SK-N-SH (cell line): ENCODE results near the gene BACE2. TPM values are rescaled to one million over a fixed set of nuclear protein-coding genes. Genes with fewer than 3 reads are reported as not detected.

ENCODE experiments used
- CTCF ChIA-PET: fragments of 300-600, 350-600 bp; formaldehyde crosslinking; extraction: SDS; loops from one replicate; lab custom pipeline; 2021; lab: Yijun Ruan, JAX
- POLR2A ChIA-PET: fragments of 350-600 bp; sonication (Branson Sonifier 250); formaldehyde crosslinking; extraction: SDS; loops from one replicate; lab custom pipeline; 2020; ENCODE audit warnings: antibody characterized with exemption, inconsistent platforms; lab: Yijun Ruan, JAX
- DNase-seq: peaks from one replicate; pipeline ENCODE4 v3.0.0; 2012
- H2AFZ ChIP-seq: fragments of 200-600 bp; sonication (generic); 2 replicates; pipeline ENCODE4 v1.8.1; 2016; ENCODE audit warnings: antibody characterized with exemption, mild to moderate bottlenecking, low read depth
- H3F3A ChIP-seq: fragments of 200-600 bp; sonication (generic); replicated peaks from 2 replicates; pipeline ENCODE3; 2016; ENCODE audit warnings: antibody characterized with exemption, mild to moderate bottlenecking; ENCODE audit not compliant: insufficient read depth
- H3K27ac ChIP-seq, 2 experiments: fragments of 200-500 bp in 1 of 2; fragments of 200-600 bp in 1 of 2; sonication (Bioruptor generic) in 1 of 2; sonication (generic), shearing (Covaris generic) in 1 of 2; 2 replicates each; pipeline versions ENCODE4 v1.5.1 to v1.6.1; 2014 to 2016; ENCODE audit warnings: low read depth in 2 of 2, inconsistent platforms in 1 of 2, low read length in 1 of 2, mild to moderate bottlenecking in 1 of 2, mixed read lengths in 1 of 2
- H3K27me3 ChIP-seq: fragments of 200-600 bp; sonication (generic), shearing (Covaris generic); 2 replicates; pipeline ENCODE4 v1.6.1; 2016; ENCODE audit warnings: mixed run types; ENCODE audit not compliant: insufficient read depth
- H3K36me3 ChIP-seq, 2 experiments: fragments of 200-500 bp in 1 of 2; fragments of 200-600 bp in 1 of 2; sonication (Bioruptor generic) in 1 of 2; sonication (generic) in 1 of 2; replicated peaks in 1 of 2; 2 replicates each; pipeline versions ENCODE3 to v1.5.1; 2014 to 2016; ENCODE audit warnings: low read length in 1 of 2, mild to moderate bottlenecking in 1 of 2; ENCODE audit not compliant: insufficient read depth in 2 of 2, control insufficient read depth in 1 of 2
- H3K4me1 ChIP-seq, 2 experiments: fragments of 200-500 bp in 1 of 2; fragments of 200-600 bp in 1 of 2; sonication (Bioruptor generic) in 1 of 2; sonication (generic), shearing (Covaris generic) in 1 of 2; 2 replicates each; pipeline versions ENCODE4 v1.5.1 to v1.6.1; 2014 to 2016; ENCODE audit warnings: low read depth in 1 of 2, low read length in 1 of 2, mixed run types in 1 of 2; ENCODE audit not compliant: insufficient read depth in 2 of 2, control insufficient read depth in 1 of 2
- H3K4me2 ChIP-seq: fragments of 200-600 bp; sonication (generic), shearing (Covaris generic); 2 replicates; pipeline ENCODE4 v1.6.1; 2017; ENCODE audit warnings: mixed run types
- H3K4me3 ChIP-seq, 2 experiments: fragments of 200-500 bp in 1 of 2; fragments of 200-600 bp in 1 of 2; sonication (Bioruptor generic) in 1 of 2; sonication (generic), shearing (Covaris generic) in 1 of 2; 2 replicates each; pipeline versions ENCODE4 v1.5.1 to v1.8.1; 2014 to 2016; ENCODE audit warnings: low read depth in 2 of 2, inconsistent platforms in 1 of 2, low read length in 1 of 2, mild to moderate bottlenecking in 1 of 2, mixed read lengths in 1 of 2, moderate library complexity in 1 of 2
- H3K79me2 ChIP-seq: fragments of 200-600 bp; sonication (generic); 2 replicates; pipeline ENCODE4 v1.8.1; 2017; ENCODE audit warnings: mild to moderate bottlenecking; ENCODE audit not compliant: insufficient read depth
- H3K9ac ChIP-seq: fragments of 200-600 bp; sonication (generic); 2 replicates; pipeline ENCODE4 v1.6.1; 2017; ENCODE audit warnings: mixed run types
- H3K9me2 ChIP-seq: fragments of 200-600 bp; sonication (generic); 2 replicates; pipeline ENCODE4 v1.6.1; 2017; ENCODE audit warnings: mixed run types
- H3K9me3 ChIP-seq: fragments of 200-600 bp; sonication (generic); 2 replicates; pipeline ENCODE4 v1.6.1; 2017; ENCODE audit warnings: mixed run types, mild to moderate bottlenecking, moderate library complexity
- H4K20me1 ChIP-seq: fragments of 200-600 bp; sonication (generic); 2 replicates; pipeline ENCODE4 v1.6.1; 2017; ENCODE audit warnings: mild to moderate bottlenecking, mixed run types; ENCODE audit not compliant: insufficient read depth
- CTCF ChIP-seq: fragments of 200-600 bp; sonication (generic); IDR thresholded peaks from 2 replicates; pipeline ENCODE4 v1.6.1; 2017; ENCODE audit warnings: antibody characterized with exemption, mild to moderate bottlenecking, moderate library complexity
- ELF1 ChIP-seq: IDR thresholded peaks from 2 replicates; pipeline ENCODE4 v1.4.0; 2012
- EZH2phosphoT487 ChIP-seq: fragments of 200-600 bp; sonication (generic); IDR thresholded peaks from 2 replicates; pipeline ENCODE4 v1.6.1; 2017; ENCODE audit warnings: low read depth, mixed run types, mild to moderate bottlenecking, antibody characterized with exemption, moderate library complexity, borderline replicate concordance
- JUND ChIP-seq: IDR thresholded peaks from 2 replicates; pipeline ENCODE4 v1.4.0; 2012
- NFIC ChIP-seq: IDR thresholded peaks from 2 replicates; pipeline ENCODE4 v1.4.0; 2012; ENCODE audit warnings: borderline replicate concordance
- REST ChIP-seq: IDR thresholded peaks from 2 replicates; pipeline ENCODE4 v1.6.1; 2012; ENCODE audit warnings: mild to moderate bottlenecking, low read depth, low read length, moderate library complexity
- RFX5 ChIP-seq: IDR thresholded peaks from 2 replicates; pipeline ENCODE4 v1.6.1; 2012; ENCODE audit warnings: mild to moderate bottlenecking, improper control_type of control experiment, low read length
- SMC3 ChIP-seq: IDR thresholded peaks from 2 replicates; pipeline ENCODE4 v1.6.1; 2012; ENCODE audit warnings: low read depth, low read length, improper control_type of control experiment
- TAF1 ChIP-seq: IDR thresholded peaks from 2 replicates; pipeline ENCODE4 v1.6.1; 2012; ENCODE audit warnings: low read depth, mild to moderate bottlenecking, low read length, moderate library complexity, borderline replicate concordance
- TEAD4 ChIP-seq: IDR thresholded peaks from 2 replicates; pipeline ENCODE4 v1.4.0; 2012; ENCODE audit warnings: mild to moderate bottlenecking, borderline replicate concordance; ENCODE audit not compliant: insufficient read depth
- USF2 ChIP-seq: fragments of 150-350 bp; IDR thresholded peaks from 2 replicates; pipeline ENCODE4 v1.6.1; 2017; ENCODE audit warnings: antibody characterized with exemption, low read length, low read depth, borderline replicate concordance
- YY1 ChIP-seq: IDR thresholded peaks from 2 replicates; pipeline ENCODE4 v1.4.0; 2012; ENCODE audit warnings: low read depth, mild to moderate bottlenecking
- WGBS: methylation state at CpG from one replicate; pipeline ENCODE4 v1.1.6; 2017; ENCODE audit warnings: low lambda C conversion rate; 5-methylcytosine and 5-hydroxymethylcytosine counted together
- polyA plus RNA-seq, 3 experiments: library from polyadenylated mRNA; depleted of rRNA; stranded (reverse); fragments of >200 nt; gene quantifications; 2 replicates each; pipeline ENCODE4 v1.2.3, GENCODE V29; 2012

Gene BACE2
- polyA plus RNA-seq, 1 of the 3 experiments (the other 2 are of a cell fraction) = 23.4 TPM

DNA sequence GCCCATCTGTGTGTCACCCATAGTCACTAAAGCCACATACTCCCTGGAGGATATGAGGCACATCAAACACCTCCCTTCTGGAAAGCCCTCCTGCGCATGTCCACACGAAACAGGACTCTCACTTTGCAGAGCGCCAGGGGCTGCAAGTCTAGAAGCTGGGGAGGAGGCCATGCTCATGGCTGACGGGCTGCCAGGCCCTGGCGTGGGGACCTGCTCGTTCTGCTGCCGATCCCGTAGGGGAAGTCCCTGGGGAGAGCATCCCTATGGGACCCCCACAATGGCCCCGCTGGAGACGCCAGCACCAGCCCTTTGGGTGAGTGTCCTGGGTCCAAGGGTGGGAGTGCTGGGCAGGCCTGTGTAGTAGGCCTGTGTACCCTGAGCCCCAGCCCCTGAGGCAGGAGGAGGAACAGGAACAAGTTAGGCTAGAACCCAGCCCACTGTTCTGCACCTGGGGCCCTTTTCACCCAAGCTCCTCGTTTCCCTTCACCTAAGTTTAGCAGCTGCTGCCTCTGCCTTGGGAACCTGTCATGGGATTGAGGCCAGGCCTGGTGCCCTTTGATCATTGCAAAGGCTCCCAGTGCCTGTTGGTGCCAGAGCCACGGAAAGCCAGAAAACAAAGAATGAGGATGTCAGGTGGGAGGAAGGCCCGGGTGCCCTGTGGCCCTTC lies 158.6 kb downstream of the BACE2 start:
- no peaks in the 10 kb centered on the region for H3K9me3 ChIP-seq
- POLR2A ChIA-PET = no interaction called here
- H3K27me3 ChIP-seq = no peaks in the 10 kb centered on the region
- H3K36me3 ChIP-seq = no peaks in the 10 kb centered on the region
- no peak overlapping the region for H3K9ac ChIP-seq
- WGBS = 25% methylated on average over 3 of the region's 13 CpGs
- H3K9me2 ChIP-seq = no peaks in the 10 kb centered on the region
- no peak for TF ChIP-seq EZH2phosphoT487
- TF ChIP-seq ELF1 = no peak
- no peak for TF ChIP-seq REST
- TF ChIP-seq YY1 = no peak
- no peak for TF ChIP-seq TEAD4
- no peak for TF ChIP-seq JUND
- no peak for TF ChIP-seq USF2
- TF ChIP-seq TAF1 = no peak
- no peak for TF ChIP-seq NFIC
- TF ChIP-seq RFX5 = no peak
- no peak for TF ChIP-seq SMC3
- TF ChIP-seq CTCF = no peak
- H4K20me1 ChIP-seq = no peaks in the 10 kb centered on the region
- H3K4me2 ChIP-seq = no peak overlapping the region
- CTCF ChIA-PET = interaction anchor here (1.1 kb wide), 1 partner anchor 43 kb away, joined by 3 read pairs; no protein-coding TSS in a partner anchor
- no peaks in the 10 kb centered on the region for H3F3A ChIP-seq
- H3K4me1 ChIP-seq = no peaks in the 10 kb centered on the region
- H3K79me2 ChIP-seq = no peaks in the 10 kb centered on the region
- H3K27ac ChIP-seq = no peak overlapping the region
- H2AFZ ChIP-seq = no peak overlapping the region
- no peak overlapping the region for H3K4me3 ChIP-seq
- no peak for DNase-seq
